ENCODE results near the gene VASH2.
"Not testable (repeated sequence)": the region's sequence is repeated elsewhere in the genome, so short reads cannot be mapped to it uniquely, and the experiment has no call there.

VASH2 gene

DNA sequence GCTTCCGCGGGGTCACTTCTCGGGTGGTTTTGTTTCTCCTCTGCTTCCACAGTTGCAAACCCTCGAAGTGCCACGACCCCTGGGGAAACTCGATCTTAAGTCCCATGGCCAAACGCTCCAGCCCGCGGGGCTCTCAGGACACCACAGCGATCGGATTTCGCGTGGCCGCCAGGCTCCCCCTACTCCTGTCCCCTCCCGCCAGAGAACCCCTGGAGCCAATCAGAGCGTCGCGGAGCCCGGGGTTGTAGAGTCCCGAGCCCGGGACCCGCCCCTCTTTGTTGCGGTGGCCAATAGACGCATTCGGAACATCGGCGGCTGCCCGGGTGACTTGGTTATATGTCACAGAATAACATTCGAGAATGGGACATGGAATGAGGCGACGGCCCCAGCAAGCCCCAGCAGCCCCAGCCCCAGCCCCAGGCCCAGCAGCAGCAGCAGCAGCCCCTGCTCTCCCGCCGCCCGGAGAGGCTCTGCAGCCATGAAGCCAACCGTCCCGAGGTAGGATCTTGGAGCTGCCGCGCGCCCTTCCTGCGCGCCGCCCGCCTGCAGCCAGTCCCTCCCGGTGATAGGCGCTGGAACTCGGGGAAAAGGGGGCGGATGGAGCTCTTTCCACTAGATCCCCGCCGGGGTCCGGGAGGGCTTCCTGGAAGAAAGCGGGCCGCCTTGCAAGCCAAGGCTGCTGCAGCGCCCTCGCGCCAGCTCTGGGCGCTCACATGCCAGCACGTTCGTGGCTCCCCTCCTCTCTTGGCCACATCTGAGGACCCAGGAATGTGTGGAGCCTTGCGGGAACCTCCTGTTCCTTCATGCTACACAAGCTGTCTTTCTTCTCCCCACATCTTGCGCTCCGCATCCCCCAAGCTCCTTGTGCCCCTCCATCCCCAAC, at the start of gene VASH2:
Gene VASH2 (plus strand): TSS at position 299 of the 883 bp plus-strand sequence. CDS start 1,002 bp downstream, outside the sequence.
- peak; percentile 10 for DNase-seq (ENCODE audit: low spot score)

GRCh38 chr1:212901290-212901689, 49.1 kb upstream of the VASH2 start:
- no peak for DNase-seq (ENCODE audit: low spot score)

- no peak for DNase-seq (ENCODE audit: low spot score)
Measured at GRCh38 chr1:212902054-212902453, 48.3 kb upstream of the VASH2 start.

- no peak for DNase-seq (ENCODE audit: low spot score)
Measured at GRCh38 chr1:212903664-212904063, 46.7 kb upstream of the VASH2 start.

DNA sequence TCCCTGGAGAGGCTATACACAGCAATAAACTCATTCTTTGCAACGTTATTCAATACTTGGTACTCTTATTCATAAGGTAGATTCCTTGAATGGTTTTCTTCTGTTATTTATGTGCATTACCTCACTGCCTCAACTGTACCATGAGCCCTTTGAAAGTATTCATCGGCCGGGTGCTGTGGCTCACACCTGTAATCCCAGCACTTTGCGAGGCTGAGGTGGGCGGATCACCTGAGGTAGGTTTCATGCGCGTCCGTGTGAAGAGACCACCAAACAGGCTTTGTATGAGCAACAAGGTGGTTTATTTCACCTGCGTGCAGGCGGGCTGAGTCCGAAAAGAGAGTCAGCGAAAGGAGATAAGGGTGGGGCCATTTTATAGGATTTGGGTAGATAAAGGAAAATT, 42.3 kb upstream of the VASH2 start:
- not testable (repeated sequence) for DNase-seq (ENCODE audit: low spot score)

DNA sequence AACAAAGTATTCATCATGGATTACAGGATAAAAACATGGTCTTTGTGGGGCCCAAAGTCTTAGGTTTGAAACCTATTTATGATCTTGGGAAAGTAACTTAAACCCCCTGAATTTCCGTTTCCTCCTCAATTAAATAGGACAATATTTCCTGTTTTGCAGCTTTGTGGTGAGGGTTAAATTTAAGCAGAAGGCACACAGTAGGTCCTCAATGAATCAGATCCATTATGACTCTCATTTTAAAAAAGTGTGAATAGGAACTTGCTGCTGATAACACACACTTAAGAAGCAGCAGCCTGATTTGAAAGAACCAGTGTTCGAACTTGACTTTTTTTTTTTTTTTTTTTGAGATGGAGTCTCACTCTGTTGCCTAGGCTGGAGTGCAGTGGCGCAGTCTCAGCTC, 41.4 kb upstream of the VASH2 start:
- DNase-seq (ENCODE audit: low spot score), result no peak

DNA sequence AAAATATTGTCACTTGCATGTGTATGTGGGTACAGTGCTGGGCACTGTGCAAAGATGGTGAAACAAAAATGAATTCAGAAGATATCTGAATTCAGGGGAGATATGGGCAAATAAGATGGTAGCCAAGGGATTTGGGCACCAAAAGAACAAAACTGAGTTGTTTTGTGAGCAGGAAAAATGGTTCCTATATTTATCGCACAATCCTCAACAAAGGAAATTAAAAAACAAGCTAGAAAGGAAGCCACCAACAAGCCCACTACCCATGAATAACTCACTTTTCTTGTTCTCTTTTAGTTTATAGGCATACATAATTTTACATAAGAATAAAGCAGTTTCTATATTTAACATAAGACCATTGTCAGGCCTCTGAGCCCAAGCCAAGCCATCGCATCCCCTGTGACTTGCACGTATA, 40.7 kb upstream of the VASH2 start:
- DNase-seq (ENCODE audit: low spot score), result no peak

GRCh38 chr1:212910213-212910612, 40.1 kb upstream of the VASH2 start:
- not testable (repeated sequence) for DNase-seq (ENCODE audit: low spot score)

DNA sequence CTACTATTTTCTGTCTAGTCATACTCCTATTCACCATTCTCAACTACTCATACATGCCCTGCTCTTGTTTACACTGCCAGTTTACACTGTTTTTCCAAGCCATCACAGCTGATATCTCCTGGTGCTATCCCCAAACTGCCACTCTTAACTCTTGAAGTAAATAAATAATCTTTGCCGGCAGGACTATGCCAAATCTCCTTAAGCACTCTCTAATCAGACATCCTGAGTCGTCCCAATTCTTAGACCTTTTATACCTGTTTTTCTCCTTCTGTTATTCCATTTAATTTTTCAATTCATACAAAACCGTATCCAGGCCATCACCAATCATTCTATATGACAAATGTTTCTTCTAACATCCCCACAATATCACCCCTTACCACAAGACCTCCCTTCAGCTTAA, 36.7 kb upstream of the VASH2 start:
- not testable (repeated sequence) for DNase-seq (ENCODE audit: low spot score)

GRCh38 chr1:212914110-212914509, 36.2 kb upstream of the VASH2 start:
- not testable (repeated sequence) for DNase-seq (ENCODE audit: low spot score)

- no peak for DNase-seq (ENCODE audit: low spot score)
Measured at GRCh38 chr1:212914789-212915188, 35.6 kb upstream of the VASH2 start.

- peak; percentile 40 for DNase-seq (ENCODE audit: low spot score)
Measured at GRCh38 chr1:212915245-212916091, 34.9 kb upstream of the VASH2 start.

GRCh38 chr1:212916481-212917133, 33.7 kb upstream of the VASH2 start:
- DNase-seq (ENCODE audit: low spot score), result peak; percentile 67

DNA sequence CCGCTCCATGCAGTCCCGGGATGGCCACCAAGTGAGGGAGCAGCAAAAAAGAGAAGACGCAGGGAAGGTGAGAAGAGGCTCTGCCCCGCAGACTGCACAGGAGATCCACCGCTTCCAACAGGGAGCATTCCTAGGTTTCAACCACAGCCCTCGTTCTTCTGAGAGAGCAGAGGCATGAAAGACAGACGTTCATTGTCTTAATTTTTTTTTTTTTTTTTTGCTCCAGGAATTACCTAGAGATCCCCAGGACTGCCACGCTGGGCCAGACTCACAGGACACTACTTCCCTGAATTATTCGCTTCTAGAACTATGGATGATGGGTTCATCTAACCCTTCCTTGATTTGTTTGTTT, 33.2 kb upstream of the VASH2 start:
- DNase-seq (ENCODE audit: low spot score), result peak; percentile 82

GRCh38 chr1:212917858-212918257, 32.5 kb upstream of the VASH2 start:
- DNase-seq (ENCODE audit: low spot score), result no peak

GRCh38 chr1:212918824-212919223, 31.5 kb upstream of the VASH2 start:
- DNase-seq (ENCODE audit: low spot score), result no peak

- DNase-seq (ENCODE audit: low spot score), result no peak
Measured at GRCh38 chr1:212920246-212920645, 30.1 kb upstream of the VASH2 start.

DNA sequence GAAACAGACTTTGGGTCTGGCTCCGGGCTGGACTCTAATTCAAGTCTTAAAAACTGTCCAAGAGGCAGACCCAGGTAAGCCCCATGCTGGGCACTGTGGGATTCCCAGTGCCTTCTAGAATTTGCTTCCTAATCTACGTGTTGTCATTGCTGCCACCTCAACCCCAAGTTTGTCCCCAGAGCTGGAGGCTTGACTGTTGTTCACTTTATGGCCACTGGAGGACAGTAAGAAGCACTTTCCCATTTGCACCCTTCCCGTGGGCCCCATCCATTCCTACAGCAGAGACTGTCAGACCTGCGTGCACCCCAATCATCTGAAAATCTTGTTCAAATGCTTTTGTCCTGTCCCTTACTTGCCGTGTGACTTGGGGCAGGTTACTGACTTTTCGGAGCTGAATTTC, 29.4 kb upstream of the VASH2 start:
- DNase-seq (ENCODE audit: low spot score), result no peak

DNA sequence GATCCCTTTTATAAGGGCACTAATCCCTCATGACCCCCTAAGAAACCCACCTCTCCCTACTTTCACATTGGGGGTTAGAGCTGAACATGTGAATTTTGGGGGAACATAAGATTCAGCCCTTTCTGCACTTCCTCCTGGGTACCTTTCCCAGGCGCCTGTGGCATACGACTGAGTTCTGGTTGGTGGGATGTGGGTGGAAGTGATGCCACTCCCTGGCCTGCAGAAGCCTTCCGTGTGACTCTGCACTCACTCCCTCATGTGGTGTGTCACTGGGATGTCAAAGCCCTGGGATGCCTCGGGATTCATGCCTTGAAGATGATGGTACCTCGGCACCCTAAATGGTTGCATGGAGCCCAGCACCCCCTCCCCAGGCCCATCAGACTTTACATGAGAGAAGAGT, 28.3 kb upstream of the VASH2 start:
- no peak for DNase-seq (ENCODE audit: low spot score)

DNA sequence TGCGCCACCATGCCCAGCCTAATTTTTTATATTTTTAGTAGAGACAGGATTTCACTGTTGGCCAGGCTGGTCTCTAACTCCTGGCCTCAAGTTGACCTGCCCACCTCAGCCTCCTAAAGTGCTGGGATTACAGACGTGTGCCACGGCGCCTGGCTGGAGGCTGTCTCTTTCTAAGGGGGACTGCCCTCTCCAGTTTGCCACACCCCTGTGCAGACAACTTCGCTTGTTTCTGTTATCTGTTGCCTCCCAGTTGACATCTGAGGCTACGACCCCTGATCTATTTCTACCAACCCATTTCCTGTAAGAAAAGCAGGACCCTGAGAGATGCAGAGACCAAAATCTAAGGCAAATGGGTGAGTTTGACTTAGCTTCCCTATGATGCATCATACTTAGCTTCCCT, 24.0 kb upstream of the VASH2 start:
- DNase-seq (ENCODE audit: low spot score), result no peak

DNA sequence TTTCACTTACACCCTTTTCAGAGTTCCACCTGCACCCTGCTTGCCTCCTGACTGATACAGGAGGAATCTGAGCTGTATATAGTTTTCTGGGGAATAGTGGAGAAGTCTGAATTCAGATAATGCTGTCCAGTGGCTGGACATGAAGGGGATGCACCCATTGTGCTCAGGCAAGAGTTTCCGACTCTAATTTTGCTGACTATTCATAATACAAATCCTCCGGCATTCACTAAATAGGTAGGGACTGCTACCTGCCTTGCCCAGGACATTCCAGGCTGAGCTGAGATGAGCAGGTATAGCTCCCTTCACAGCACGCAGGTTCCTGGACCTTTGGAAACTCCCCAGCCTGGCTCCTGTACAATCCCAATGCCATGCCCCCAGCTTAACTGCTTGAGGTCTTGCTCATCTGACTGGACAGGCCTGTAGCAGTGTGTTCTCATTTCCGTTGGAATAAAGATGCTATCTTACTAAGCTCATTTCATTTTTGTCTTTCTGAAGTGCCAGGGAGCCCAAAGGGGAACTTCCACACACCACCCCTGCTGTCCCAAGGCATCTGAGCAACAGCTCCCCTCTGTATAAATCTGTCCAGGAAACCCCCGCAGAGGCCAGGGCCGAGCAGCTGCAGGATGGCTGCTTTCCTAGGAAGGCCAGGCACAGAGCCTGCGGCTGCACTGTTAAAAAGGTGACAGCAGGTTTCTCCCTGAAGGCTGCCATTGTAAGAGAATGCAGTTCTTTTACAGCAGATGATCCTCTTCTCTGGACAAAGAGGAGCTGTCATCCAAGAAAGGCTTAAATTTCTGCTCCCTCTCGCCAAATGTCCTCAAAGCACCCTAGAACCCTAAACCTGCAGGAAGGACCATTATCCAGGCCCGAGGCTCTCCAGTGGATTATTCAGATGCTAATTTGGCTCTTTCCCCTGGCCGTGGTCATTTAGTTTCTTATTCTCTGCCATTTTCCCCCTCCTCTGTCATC, 21.7 kb upstream of the VASH2 start:
- no peak for DNase-seq (ENCODE audit: low spot score)
